GM12878 (cell line): ENCODE measurements around the gene USF1. TPM values are rescaled to one million over a fixed set of nuclear protein-coding genes. Genes with fewer than 3 reads are reported as not detected.

ENCODE experiments used
- ATAC-seq: fragments of 200-7000 bp; cut with Tn5 transposase; 3 replicates; pipeline ENCODE4 v1.9.1; 2020; ENCODE audit warnings: mild to moderate bottlenecking, moderate library complexity
- BruUV-seq: library from RNA; stranded (reverse); fragments of 400-500 nt; replicated peaks from 2 replicates; lab custom pipeline; 2021; lab: Mats Ljungman, UMichigan
- CTCF ChIA-PET: fragments of 300-600 bp; sonication (Branson Sonifier 250); formaldehyde crosslinking; extraction: SDS; loops from one replicate; lab custom pipeline; 2021; ENCODE audit warnings: inconsistent platforms; lab: Yijun Ruan, JAX
- POLR2A ChIA-PET: fragments of 350-600 bp; formaldehyde crosslinking; extraction: SDS; loops from one replicate; lab custom pipeline; 2021; ENCODE audit warnings: inconsistent platforms; lab: Charles Lee
- RAD21 ChIA-PET: fragments of 300-600 bp; sonication (Branson Sonifier 250); formaldehyde crosslinking; loops from one replicate; lab custom pipeline; 2023; ENCODE audit warnings: antibody characterized with exemption; ENCODE audit not compliant: unreplicated experiment; lab: Charles Lee
- SMC1A ChIA-PET: fragments of 300-600 bp; sonication (Branson Sonifier 250); formaldehyde crosslinking; loops from one replicate; lab custom pipeline; 2023; ENCODE audit not compliant: unreplicated experiment, uncharacterized antibody; lab: Charles Lee
- DNase-seq: peaks from one replicate; pipeline ENCODE4 v3.0.0-alpha.2; 2011; ENCODE audit warnings: low read depth, low spot score
- FAIRE-seq: peaks from 3 replicates; lab custom pipeline; 2011; peaks lifted over from hg19 to GRCh38; lab: Jason Lieb, UNC
- H2AFZ ChIP-seq: 2 replicates; pipeline ENCODE4 v1.6.0; 2011; ENCODE audit warnings: low read depth, low read length, control low read depth; ENCODE audit not compliant: control insufficient read depth
- H3K27ac ChIP-seq: 2 replicates; pipeline ENCODE4 v1.5.1; 2011; ENCODE audit warnings: control low read depth; ENCODE audit not compliant: control insufficient read depth, insufficient read depth
- H3K27me3 ChIP-seq, 2 experiments: replicated peaks in 1 of 2; 2 replicates each; pipeline versions ENCODE4 v1.6.0 to v1.6.1; 2011; ENCODE audit warnings: low read length in 1 of 2; ENCODE audit not compliant: control insufficient read depth in 2 of 2, insufficient read depth in 2 of 2
- H3K36me3 ChIP-seq, 2 experiments: 2 replicates each; pipeline ENCODE4 v1.5.1; 2011; ENCODE audit warnings: low read length in 1 of 2; ENCODE audit not compliant: control insufficient read depth in 2 of 2, insufficient read depth in 2 of 2
- H3K4me1 ChIP-seq: 2 replicates; pipeline ENCODE4 v1.6.1; 2011; ENCODE audit warnings: mild to moderate bottlenecking, low read length, moderate library complexity, mixed read lengths; ENCODE audit not compliant: control insufficient read depth, insufficient read depth
- H3K4me2 ChIP-seq: 2 replicates; pipeline ENCODE4 v1.6.0; 2011; ENCODE audit warnings: control low read depth; ENCODE audit not compliant: control insufficient read depth, insufficient read depth
- H3K4me3 ChIP-seq: fragments of 200-600 bp; sonication (generic); 2 replicates; pipeline ENCODE4 v1.5.1; 2016
- H3K79me2 ChIP-seq: 2 replicates; pipeline ENCODE4 v1.6.0; 2011; ENCODE audit warnings: low read length; ENCODE audit not compliant: control insufficient read depth, insufficient read depth
- H3K9ac ChIP-seq: 2 replicates; pipeline ENCODE4 v1.8.0; 2011; ENCODE audit warnings: low read length, control low read depth, mixed read lengths; ENCODE audit not compliant: control insufficient read depth, insufficient read depth
- H3K9me3 ChIP-seq: replicated peaks from 3 replicates; pipeline ENCODE4 v1.5.1; 2011; ENCODE audit warnings: mild to moderate bottlenecking, low read length; ENCODE audit not compliant: control insufficient read depth, insufficient read depth
- H4K20me1 ChIP-seq: 2 replicates; pipeline ENCODE4 v1.6.0; 2011; ENCODE audit not compliant: control insufficient read depth, insufficient read depth
- CBFB ChIP-seq: IDR thresholded peaks from 2 replicates; pipeline ENCODE4 v1.6.1; 2016; ENCODE audit warnings: antibody characterized with exemption, low read depth
- NFYA ChIP-seq: IDR thresholded peaks from 2 replicates; pipeline ENCODE4 v1.6.1; 2011; ENCODE audit warnings: low read depth, mild to moderate bottlenecking, low read length, improper control_type of control experiment, borderline replicate concordance
- POLR2A ChIP-seq: IDR thresholded peaks from 2 replicates; pipeline ENCODE4 v1.6.1; 2011; ENCODE audit warnings: low read depth, mild to moderate bottlenecking, low read length
- RBBP5 ChIP-seq: fragments of 200-600 bp; sonication (generic); conservative IDR thresholded peaks from 2 replicates; pipeline ENCODE4 v1.6.1; 2016
- RFX5 ChIP-seq: IDR thresholded peaks from 2 replicates; pipeline ENCODE4 v1.6.1; 2011; ENCODE audit warnings: low read depth, low read length, improper control_type of control experiment
- SPI1 ChIP-seq: IDR thresholded peaks from 2 replicates; pipeline ENCODE4 v1.6.1; 2011; ENCODE audit warnings: low read depth, mild to moderate bottlenecking, low read length, moderate library complexity, borderline replicate concordance; ENCODE audit not compliant: insufficient read depth
- SRF ChIP-seq, 2 experiments: IDR thresholded peaks; 2 replicates each; pipeline ENCODE4 v1.6.1; 2011; ENCODE audit warnings: low read depth in 2 of 2, low read length in 2 of 2, mild to moderate bottlenecking in 1 of 2, moderate library complexity in 1 of 2
- YY1 ChIP-seq: IDR thresholded peaks from 2 replicates; pipeline ENCODE4 v1.6.1; 2011; ENCODE audit warnings: low read depth, mild to moderate bottlenecking, low read length
- ZNF207 ChIP-seq: fragments of 450-650 bp; IDR thresholded peaks from 2 replicates; pipeline ENCODE4 v1.6.1; 2014; ENCODE audit warnings: antibody characterized with exemption, mild to moderate bottlenecking, borderline replicate concordance
- ZNF24 ChIP-seq: fragments of 450-650 bp; IDR thresholded peaks from 2 replicates; pipeline ENCODE4 v1.6.1; 2017; ENCODE audit warnings: antibody characterized with exemption, mild to moderate bottlenecking
- WGBS: methylation state at CpG from one replicate; pipeline ENCODE4 v1.1.6; 2016; ENCODE audit warnings: low lambda C conversion rate; ENCODE audit not compliant: insufficient replicate concordance, insufficient coverage; ENCODE audit errors: missing lambda C conversion rate; 5-methylcytosine and 5-hydroxymethylcytosine counted together
- in situ Hi-C: fragments of 300-500 bp; cut with MboI; formaldehyde crosslinking; loops from 9 replicates; pipeline ENCODE4 v1.14.3; 2018; ENCODE audit warnings: mixed read lengths
- intact Hi-C: fragments of 100-400 bp; cut with micrococcal nuclease; formaldehyde crosslinking; loops from one replicate; pipeline ENCODE4 v1.14.2; 2022; ENCODE audit not compliant: unreplicated experiment
- polyA plus RNA-seq, 11 experiments: library from polyadenylated mRNA; depleted of rRNA in 4 of 11; unstranded in 6 of 11; stranded (reverse) in 5 of 11; fragments of >200 nt; fragmentation: Nextera tagmentation in 4 of 11; fragmentation: Illumina TruSeq in 1 of 11; extraction: Ambion mirVana in 4 of 11; extraction: Trizol in 1 of 11; gene quantifications; 1 replicate in 1 of 11; 2 replicates in 10 of 11; pipeline versions ENCODE4 v1.2.1 to v1.2.3, GENCODE V29; 2011 to 2016; ENCODE audit warnings: inconsistent platforms in 2 of 11, missing spikeins in 2 of 11, low read depth in 1 of 11
- total RNA-seq, 4 experiments: library from RNA; depleted of rRNA in 3 of 4; stranded (reverse); fragments of >200 nt in 3 of 4; fragmentation: Illumina TruSeq in 1 of 4; extraction: Trizol in 1 of 4; gene quantifications; 2 replicates each; pipeline versions ENCODE4 v1.2.1 to v1.2.3, GENCODE V29; 2013 to 2021
- TF ChIP-seq, protein P1 (sequence below): IDR thresholded peaks from 2 replicates; pipeline ENCODE4 v1.6.1; 2011; ENCODE audit warnings: borderline replicate concordance, low read depth, mild to moderate bottlenecking, moderate library complexity, low read length; ENCODE audit not compliant: insufficient read depth, poor library complexity, severe bottlenecking
- TF ChIP-seq, protein P2 (sequence below): fragments of 450-650 bp; IDR thresholded peaks from 2 replicates; pipeline ENCODE4 v1.6.1; 2017; ENCODE audit warnings: antibody characterized with exemption, mild to moderate bottlenecking, moderate library complexity

Gene USF1
- total and polyA plus RNA-seq, 10 of the 15 experiments (the other 5 are each of a cell fraction or from before 2014, with no cell fraction given), result 9.4 to 92.1 (median 53.5) TPM

DNA sequence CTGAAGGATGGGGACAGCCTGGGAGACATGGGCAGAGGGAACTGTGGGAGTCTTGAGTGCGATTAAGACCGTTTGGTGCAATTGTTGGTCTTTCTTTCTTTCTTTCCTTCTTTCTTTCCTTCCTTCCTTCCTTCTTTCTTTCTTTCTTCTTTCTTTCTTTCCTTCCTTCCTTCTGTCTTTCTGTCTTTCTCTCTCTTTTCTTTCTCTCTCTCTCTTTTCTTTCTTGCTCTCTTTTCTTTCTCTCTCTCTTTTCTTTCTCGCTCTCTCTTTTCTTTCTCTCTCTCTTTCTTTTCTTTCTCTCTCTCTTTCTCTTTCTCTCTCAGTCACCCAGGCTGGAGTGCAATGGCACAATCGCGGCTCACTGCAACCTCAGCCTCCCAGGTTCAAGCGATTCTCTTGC is 49.5 kb upstream of the USF1 start:
- no peaks in the 10 kb centered on the region for H3K9me3 ChIP-seq
- H3K4me2 ChIP-seq, result no peak overlapping the region; the same call in 1 of the 2 replicates
- no peak overlapping the region for H2AFZ ChIP-seq
- peaks cover 39% of the 10 kb centered on the region for H3K4me1 ChIP-seq
- POLR2A ChIA-PET, result interaction anchor here (0.6 to 5.6 kb wide), 6 partner anchors 10 to 76 kb away, joined by 3 to 66 read pairs (median 4); partner anchors contain the start of genes ARHGAP30, F11R and USF1
- TF ChIP-seq YY1 (no peak), CBFB (no peak), SRF (IDR thresholded peaks at IDR 0.05; ENCODE audit: low read depth in 2 of 2, low read length in 2 of 2) (no peak), POLR2A (no peak), ZNF24 (no peak), RFX5 (no peak), RBBP5 (no peak), ZNF207 (no peak), NFYA (no peak), SPI1 (no peak)
- TF ChIP-seq, protein P1, sequence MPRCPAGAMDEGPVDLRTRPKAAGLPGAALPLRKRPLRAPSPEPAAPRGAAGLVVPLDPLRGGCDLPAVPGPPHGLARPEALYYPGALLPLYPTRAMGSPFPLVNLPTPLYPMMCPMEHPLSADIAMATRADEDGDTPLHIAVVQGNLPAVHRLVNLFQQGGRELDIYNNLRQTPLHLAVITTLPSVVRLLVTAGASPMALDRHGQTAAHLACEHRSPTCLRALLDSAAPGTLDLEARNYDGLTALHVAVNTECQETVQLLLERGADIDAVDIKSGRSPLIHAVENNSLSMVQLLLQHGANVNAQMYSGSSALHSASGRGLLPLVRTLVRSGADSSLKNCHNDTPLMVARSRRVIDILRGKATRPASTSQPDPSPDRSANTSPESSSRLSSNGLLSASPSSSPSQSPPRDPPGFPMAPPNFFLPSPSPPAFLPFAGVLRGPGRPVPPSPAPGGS, result no peak
- TF ChIP-seq, protein P2, sequence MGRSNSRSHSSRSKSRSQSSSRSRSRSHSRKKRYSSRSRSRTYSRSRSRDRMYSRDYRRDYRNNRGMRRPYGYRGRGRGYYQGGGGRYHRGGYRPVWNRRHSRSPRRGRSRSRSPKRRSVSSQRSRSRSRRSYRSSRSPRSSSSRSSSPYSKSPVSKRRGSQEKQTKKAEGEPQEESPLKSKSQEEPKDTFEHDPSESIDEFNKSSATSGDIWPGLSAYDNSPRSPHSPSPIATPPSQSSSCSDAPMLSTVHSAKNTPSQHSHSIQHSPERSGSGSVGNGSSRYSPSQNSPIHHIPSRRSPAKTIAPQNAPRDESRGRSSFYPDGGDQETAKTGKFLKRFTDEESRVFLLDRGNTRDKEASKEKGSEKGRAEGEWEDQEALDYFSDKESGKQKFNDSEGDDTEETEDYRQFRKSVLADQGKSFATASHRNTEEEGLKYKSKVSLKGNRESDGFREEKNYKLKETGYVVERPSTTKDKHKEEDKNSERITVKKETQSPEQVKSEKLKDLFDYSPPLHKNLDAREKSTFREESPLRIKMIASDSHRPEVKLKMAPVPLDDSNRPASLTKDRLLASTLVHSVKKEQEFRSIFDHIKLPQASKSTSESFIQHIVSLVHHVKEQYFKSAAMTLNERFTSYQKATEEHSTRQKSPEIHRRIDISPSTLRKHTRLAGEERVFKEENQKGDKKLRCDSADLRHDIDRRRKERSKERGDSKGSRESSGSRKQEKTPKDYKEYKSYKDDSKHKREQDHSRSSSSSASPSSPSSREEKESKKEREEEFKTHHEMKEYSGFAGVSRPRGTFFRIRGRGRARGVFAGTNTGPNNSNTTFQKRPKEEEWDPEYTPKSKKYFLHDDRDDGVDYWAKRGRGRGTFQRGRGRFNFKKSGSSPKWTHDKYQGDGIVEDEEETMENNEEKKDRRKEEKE, result no peak
- no peaks in the 10 kb centered on the region for H4K20me1 ChIP-seq
- RAD21 ChIA-PET, result interaction anchor here (4.7 to 6.7 kb wide), 2 partner anchors 24 to 49 kb away, joined by 40 to 90 read pairs; partner anchors contain the start of genes ARHGAP30 and USF1
- 96% methylated on average over 6 of the region's 6 CpGs for WGBS
- FAIRE-seq (no peak), DNase-seq (no peak), ATAC-seq (no peak)
- CTCF ChIA-PET, result interaction anchor here (0.6 to 7.6 kb wide), 10 partner anchors 10 to 142 kb away, joined by 3 to 181 read pairs (median 6); partner anchors contain the start of genes ARHGAP30, ITLN2, TSTD1 and USF1
- no TSS peak for BruUV-seq
- H3K9ac ChIP-seq, result no peak overlapping the region
- H3K4me3 ChIP-seq, result no peak overlapping the region
- SMC1A ChIA-PET, result interaction anchor here (0.9 to 7.0 kb wide), 12 partner anchors 10 to 141 kb away, joined by 3 to 110 read pairs (median 6); partner anchors contain the start of genes ARHGAP30, F11R, ITLN2 and NIT1
- H3K27me3 ChIP-seq, result no peaks in the 10 kb centered on the region
- in situ Hi-C loops, result no loop called here
- no peak overlapping the region for H3K27ac ChIP-seq
- intact Hi-C loops, result no loop called here
- H3K79me2 ChIP-seq, result no peaks in the 10 kb centered on the region
- H3K36me3 ChIP-seq, result peaks cover 0 to 8% of the 10 kb centered on the region in 2 experiments; a peak in 3 of 4 replicates
